ENCODE results near the gene MMD2. TPM values are rescaled to one million over a fixed set of nuclear protein-coding genes. Genes with fewer than 3 reads are reported as not detected.

Gene MMD2
- total and polyA plus RNA-seq, 2 of the 8 experiments (the other 6 are each of a cell fraction or from before 2014, with no cell fraction given): 0.14 TPM; not detected in 1

- 94% methylated on average over 10 of the region's 10 CpGs; no CpG with 5 or more reads in 1 of the 2 experiments for WGBS, 2 experiments (ENCODE audit: extremely low coverage in 1 of 2, insufficient coverage in 1 of 2, insufficient read length in 1 of 2, insufficient replicate concordance in 2 of 2, low coverage in 1 of 2, low lambda C conversion rate in 2 of 2, missing lambda C conversion rate in 1 of 2)
- POLR2A ChIA-PET (ENCODE audit: partially characterized antibody): no interaction called here
- no peak for FAIRE-seq
- Histone ChIP-seq H3K4me2 (ENCODE audit: insufficient read depth in 1 of 2, low read depth in 2 of 2, low read length in 2 of 2) (no peak overlapping the region), H2BK12ac (ENCODE audit: low read depth, low read length) (no peak overlapping the region), H3K9me3 (ENCODE audit: insufficient read depth in 2 of 2, low read depth in 1 of 2, low read length in 1 of 2) (peaks cover 2 to 4% of the 10 kb centered on the region in 2 experiments; a peak in 1 of 4 replicates), H3K23ac (ENCODE audit: insufficient read length) (no peak overlapping the region), H3K23me2 (ENCODE audit: low read depth, low read length) (no peaks in the 10 kb centered on the region), H3K9ac (replicated peaks in 1 of 4; ENCODE audit: extremely low read depth in 1 of 4, low read depth in 3 of 4, low read length in 3 of 4) (no peak overlapping the region), H2AK5ac (ENCODE audit: low read depth, low read length) (no peak overlapping the region), H2AFZ (ENCODE audit: low read length) (no peak overlapping the region), H3K4me1 (replicated peaks in 1 of 4; ENCODE audit: control insufficient read depth in 3 of 4, insufficient read depth in 4 of 4, low read length in 3 of 4) (no peaks in the 10 kb centered on the region), H4K5ac (ENCODE audit: insufficient read length, low read depth, low read length) (no peak overlapping the region), H3K79me1 (ENCODE audit: low read depth, low read length) (no peaks in the 10 kb centered on the region), H2BK5ac (ENCODE audit: low read depth, low read length) (no peak overlapping the region), H3K4me3 (ENCODE audit: extremely low read depth in 1 of 4, insufficient read depth in 2 of 4, low read depth in 3 of 4, low read length in 4 of 4) (no peak overlapping the region), H3K36me3 (ENCODE audit: control insufficient read depth in 2 of 4, insufficient read depth in 4 of 4, low read length in 3 of 4) (no peaks in the 10 kb centered on the region), H3K14ac (ENCODE audit: insufficient read length) (no peak overlapping the region), H2BK15ac (ENCODE audit: low read length) (no peak overlapping the region), H3K18ac (ENCODE audit: extremely low read depth, low read length) (no peak overlapping the region), H3K27me3 (replicated peaks in 1 of 4; ENCODE audit: control insufficient read depth in 3 of 4, extremely low read depth in 1 of 4, insufficient read depth in 3 of 4, low read length in 3 of 4) (no peaks in the 10 kb centered on the region; a peak in 1 of 7 replicates), H3K27ac (ENCODE audit: low read depth, low read length) (no peak overlapping the region), H3K56ac (replicated peaks; ENCODE audit: insufficient read length, low read depth, low read length) (no peak overlapping the region), H4K20me1 (replicated peaks in 1 of 2; ENCODE audit: control insufficient read depth in 1 of 2, insufficient read depth in 2 of 2, low read length in 2 of 2) (no peaks in the 10 kb centered on the region), H2BK120ac (replicated peaks; ENCODE audit: low read depth, low read length) (no peak overlapping the region), H3K4ac (replicated peaks; ENCODE audit: insufficient read length, low read depth, low read length) (no peak overlapping the region), H4K8ac (ENCODE audit: extremely low read depth, insufficient read depth, low read length) (no peak overlapping the region), H4K91ac (replicated peaks; ENCODE audit: insufficient read length, low read length) (no peak overlapping the region), H3K79me2 (ENCODE audit: control insufficient read depth in 1 of 2, insufficient read depth in 2 of 2, low read length in 2 of 2) (no peaks in the 10 kb centered on the region), H2BK20ac (ENCODE audit: low read length) (no peak overlapping the region)
- CTCF ChIA-PET (ENCODE audit: partially characterized antibody): interaction anchor here (0.9 to 2.6 kb wide), 5 partner anchors 10 to 118 kb away, joined by 3 to 14 read pairs (median 5); no protein-coding TSS in a partner anchor
- DNase-seq (ENCODE audit: low read depth in 1 of 2, low spot score in 2 of 2): no peak
- TF ChIP-seq RAD21 (IDR thresholded peaks at IDR 0.05 in 1 of 2, conservative IDR thresholded peaks at IDR 0.05 in 1 of 2; ENCODE audit: low read depth in 2 of 2, low read length in 2 of 2) (no peak), RFX5 (IDR thresholded peaks at IDR 0.05; ENCODE audit: borderline replicate concordance, low read depth, low read length) (no peak), CEBPB (IDR thresholded peaks at IDR 0.05; ENCODE audit: low read depth, low read length) (no peak), TEAD4 (IDR thresholded peaks at IDR 0.05; ENCODE audit: low read depth, low read length) (no peak), JUN (IDR thresholded peaks at IDR 0.05; ENCODE audit: low read depth, low read length) (no peak), HDAC2 (IDR thresholded peaks at IDR 0.05; ENCODE audit: borderline replicate concordance in 1 of 2, low read depth in 2 of 2, low read length in 2 of 2) (no peak), SUZ12 (IDR thresholded peaks at IDR 0.05; ENCODE audit: low read length) (no peak), SAP30 (IDR thresholded peaks at IDR 0.05; ENCODE audit: insufficient read depth, insufficient replicate concordance, low read length) (no peak), HDAC6 (IDR thresholded peaks at IDR 0.05; ENCODE audit: low read depth, low read length) (no peak), SP2 (IDR thresholded peaks at IDR 0.05; ENCODE audit: low read length) (no peak), ATF3 (IDR thresholded peaks at IDR 0.05; ENCODE audit: insufficient read depth, low read depth, low read length) (no peak), SIX5 (IDR thresholded peaks at IDR 0.05; ENCODE audit: low read depth, low read length) (no peak)
Observed at GRCh38 chr7:4856336-4857057, 102.5 kb downstream of the MMD2 start.

Data from H1 (cell line).